ENCODE data around the gene LBX1.

DNA sequence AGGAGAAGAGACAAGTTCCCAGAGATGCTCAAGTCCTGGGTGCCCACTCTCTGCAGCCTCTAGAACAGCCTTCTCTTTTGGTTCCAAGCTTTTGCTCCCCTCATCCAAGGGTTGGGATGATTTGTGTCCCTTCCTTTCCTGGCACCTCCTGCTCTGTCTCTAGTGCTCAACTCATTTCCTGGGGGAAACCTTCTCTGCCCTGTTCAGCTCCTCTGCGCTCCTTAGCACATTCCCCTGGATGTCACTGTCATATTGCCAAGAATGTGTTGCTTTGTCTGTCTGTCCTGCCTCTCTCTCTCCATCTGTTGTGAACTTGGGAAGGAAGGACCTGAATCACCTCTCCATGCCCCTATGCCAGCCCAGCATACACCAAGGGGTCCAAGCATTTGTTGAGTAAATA is 5.1 kb upstream of the LBX1 start:
- TF ChIP-seq EZH2 (IDR thresholded peaks at IDR 0.05; ENCODE audit: borderline replicate concordance, low read depth, low read length, severe bottlenecking) (peak; percentile 49), GATA2 (IDR thresholded peaks at IDR 0.05; ENCODE audit: insufficient read depth, insufficient read length, low read depth, low read length) (no peak), POLR2A (IDR thresholded peaks at IDR 0.05; ENCODE audit: low read depth, low read length) (no peak), MYC (IDR thresholded peaks at IDR 0.05; ENCODE audit: low read depth, low read length) (no peak)
- TF ChIP-seq, protein P1, sequence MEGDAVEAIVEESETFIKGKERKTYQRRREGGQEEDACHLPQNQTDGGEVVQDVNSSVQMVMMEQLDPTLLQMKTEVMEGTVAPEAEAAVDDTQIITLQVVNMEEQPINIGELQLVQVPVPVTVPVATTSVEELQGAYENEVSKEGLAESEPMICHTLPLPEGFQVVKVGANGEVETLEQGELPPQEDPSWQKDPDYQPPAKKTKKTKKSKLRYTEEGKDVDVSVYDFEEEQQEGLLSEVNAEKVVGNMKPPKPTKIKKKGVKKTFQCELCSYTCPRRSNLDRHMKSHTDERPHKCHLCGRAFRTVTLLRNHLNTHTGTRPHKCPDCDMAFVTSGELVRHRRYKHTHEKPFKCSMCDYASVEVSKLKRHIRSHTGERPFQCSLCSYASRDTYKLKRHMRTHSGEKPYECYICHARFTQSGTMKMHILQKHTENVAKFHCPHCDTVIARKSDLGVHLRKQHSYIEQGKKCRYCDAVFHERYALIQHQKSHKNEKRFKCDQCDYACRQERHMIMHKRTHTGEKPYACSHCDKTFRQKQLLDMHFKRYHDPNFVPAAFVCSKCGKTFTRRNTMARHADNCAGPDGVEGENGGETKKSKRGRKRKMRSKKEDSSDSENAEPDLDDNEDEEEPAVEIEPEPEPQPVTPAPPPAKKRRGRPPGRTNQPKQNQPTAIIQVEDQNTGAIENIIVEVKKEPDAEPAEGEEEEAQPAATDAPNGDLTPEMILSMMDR (IDR thresholded peaks at IDR 0.05; ENCODE audit: extremely low read depth in 1 of 2, insufficient read depth in 1 of 2, low read depth in 1 of 2, low read length in 2 of 2), result no peak
- TF ChIP-seq, protein P2, sequence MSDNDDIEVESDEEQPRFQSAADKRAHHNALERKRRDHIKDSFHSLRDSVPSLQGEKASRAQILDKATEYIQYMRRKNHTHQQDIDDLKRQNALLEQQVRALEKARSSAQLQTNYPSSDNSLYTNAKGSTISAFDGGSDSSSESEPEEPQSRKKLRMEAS (IDR thresholded peaks at IDR 0.05; ENCODE audit: insufficient read depth, insufficient read length), result no peak
